GM21423 (cell line): ENCODE results near the gene CAMTA1.

ENCODE experiments used
- ATAC-seq: cut with Tn5 transposase; IDR thresholded peaks from one replicate; pipeline ENCODE4 v1.9.1; 2021; ENCODE audit warnings: mild to moderate bottlenecking, moderate library complexity; ENCODE audit not compliant: unreplicated experiment

The CAMTA1 gene

GRCh38 chr1:7491109-7491817 is 706.0 kb downstream of the CAMTA1 start:
- no peak for ATAC-seq

- ATAC-seq: no peak
Observed at GRCh38 chr1:7491818-7492173, 706.5 kb downstream of the CAMTA1 start.

- no peak for ATAC-seq
Observed at GRCh38 chr1:7493711-7494454, 708.6 kb downstream of the CAMTA1 start.

GRCh38 chr1:7495962-7496361 is 710.7 kb downstream of the CAMTA1 start:
- ATAC-seq: no peak

GRCh38 chr1:7497107-7497637 is 711.9 kb downstream of the CAMTA1 start:
- no peak for ATAC-seq

GRCh38 chr1:7500381-7501083 is 715.3 kb downstream of the CAMTA1 start:
- no peak for ATAC-seq

GRCh38 chr1:7501084-7501491 is 715.8 kb downstream of the CAMTA1 start:
- ATAC-seq: no peak

GRCh38 chr1:7501723-7502603 is 716.7 kb downstream of the CAMTA1 start:
- no peak for ATAC-seq

- ATAC-seq: no peak
Observed at GRCh38 chr1:7503691-7504437, 718.6 kb downstream of the CAMTA1 start.

- ATAC-seq: no peak
Observed at GRCh38 chr1:7504438-7504720, 719.1 kb downstream of the CAMTA1 start.

- ATAC-seq: no peak
Observed at GRCh38 chr1:7505094-7505770, 720.0 kb downstream of the CAMTA1 start.

GRCh38 chr1:7505771-7506453 is 720.7 kb downstream of the CAMTA1 start:
- no peak for ATAC-seq

GRCh38 chr1:7506454-7507284 is 721.4 kb downstream of the CAMTA1 start:
- ATAC-seq: no peak

- ATAC-seq: no peak
Observed at GRCh38 chr1:7507285-7508019, 722.2 kb downstream of the CAMTA1 start.

GRCh38 chr1:7508052-7508933 is 723.0 kb downstream of the CAMTA1 start:
- no peak for ATAC-seq

- no peak for ATAC-seq
Observed at GRCh38 chr1:7508934-7509519, 723.8 kb downstream of the CAMTA1 start.
